GM10266 (cell line): ENCODE data around the gene SVBP.

Source experiments
- DNase-seq: peaks from one replicate; pipeline ENCODE4 v3.0.0; 2012; ENCODE audit errors: extremely low spot score
- TF ChIP-seq, protein P1 (sequence below): IDR thresholded peaks from 2 replicates; pipeline ENCODE4 v1.5.1; 2012; ENCODE audit warnings: mild to moderate bottlenecking, low read depth; ENCODE audit not compliant: control insufficient read depth, insufficient read depth; ENCODE audit errors: missing control alignments

Gene SVBP

DNA sequence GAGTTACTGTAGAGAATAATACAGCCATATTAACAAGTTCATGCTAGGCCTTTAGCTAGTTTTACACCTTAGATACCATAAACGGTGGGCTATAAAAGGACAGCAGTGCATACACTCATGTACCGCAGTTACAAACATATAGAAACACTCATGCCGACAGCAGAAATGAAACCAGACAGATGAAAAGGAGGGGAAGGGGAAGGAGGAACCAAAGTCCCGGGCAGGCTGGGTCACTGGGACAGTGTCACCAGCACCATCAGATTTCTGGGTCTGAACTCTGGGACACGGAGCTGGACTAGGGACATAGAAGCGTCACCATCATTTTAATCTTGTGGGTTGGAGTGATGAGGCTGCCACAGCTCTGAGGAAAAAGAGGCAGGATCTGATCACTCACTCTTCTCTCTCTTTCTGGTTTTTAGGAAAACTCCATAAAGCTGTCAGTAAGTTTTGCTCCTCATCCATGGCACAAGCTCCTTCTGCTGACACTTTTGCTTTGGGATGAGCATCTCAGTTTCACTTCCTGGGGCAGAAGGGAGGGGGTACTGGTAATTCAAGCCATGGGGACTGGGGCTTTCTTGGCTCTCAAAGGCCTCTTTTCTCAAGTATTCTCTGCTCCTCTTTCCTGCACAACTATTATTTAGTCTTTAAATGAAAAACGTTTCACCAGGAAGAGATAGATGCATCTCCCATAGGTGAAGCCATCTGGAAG lies 21.4 kb upstream of the SVBP start:
- TF ChIP-seq, protein P1, sequence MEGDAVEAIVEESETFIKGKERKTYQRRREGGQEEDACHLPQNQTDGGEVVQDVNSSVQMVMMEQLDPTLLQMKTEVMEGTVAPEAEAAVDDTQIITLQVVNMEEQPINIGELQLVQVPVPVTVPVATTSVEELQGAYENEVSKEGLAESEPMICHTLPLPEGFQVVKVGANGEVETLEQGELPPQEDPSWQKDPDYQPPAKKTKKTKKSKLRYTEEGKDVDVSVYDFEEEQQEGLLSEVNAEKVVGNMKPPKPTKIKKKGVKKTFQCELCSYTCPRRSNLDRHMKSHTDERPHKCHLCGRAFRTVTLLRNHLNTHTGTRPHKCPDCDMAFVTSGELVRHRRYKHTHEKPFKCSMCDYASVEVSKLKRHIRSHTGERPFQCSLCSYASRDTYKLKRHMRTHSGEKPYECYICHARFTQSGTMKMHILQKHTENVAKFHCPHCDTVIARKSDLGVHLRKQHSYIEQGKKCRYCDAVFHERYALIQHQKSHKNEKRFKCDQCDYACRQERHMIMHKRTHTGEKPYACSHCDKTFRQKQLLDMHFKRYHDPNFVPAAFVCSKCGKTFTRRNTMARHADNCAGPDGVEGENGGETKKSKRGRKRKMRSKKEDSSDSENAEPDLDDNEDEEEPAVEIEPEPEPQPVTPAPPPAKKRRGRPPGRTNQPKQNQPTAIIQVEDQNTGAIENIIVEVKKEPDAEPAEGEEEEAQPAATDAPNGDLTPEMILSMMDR: no peak
- no peak for DNase-seq

DNA sequence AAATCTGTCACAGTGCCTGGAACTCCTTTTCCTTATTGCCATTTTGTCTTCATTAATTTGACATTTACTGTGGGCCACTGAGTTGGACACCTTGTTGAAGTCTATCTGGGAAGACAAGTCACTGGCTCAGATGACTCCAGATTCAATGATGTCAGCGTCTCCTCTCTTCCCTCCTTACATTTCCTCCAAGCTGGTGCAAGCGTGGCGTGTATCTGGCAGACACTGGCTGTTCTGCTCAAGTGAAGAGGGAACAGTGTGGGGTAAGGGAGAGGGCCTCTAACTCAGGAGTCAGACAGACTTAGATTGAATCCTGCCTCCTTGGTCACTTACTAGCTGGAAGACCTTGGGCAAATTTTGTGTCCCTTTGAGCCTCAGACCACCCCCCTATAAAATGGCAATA lies 20.5 kb upstream of the SVBP start:
- no peak for DNase-seq

DNA sequence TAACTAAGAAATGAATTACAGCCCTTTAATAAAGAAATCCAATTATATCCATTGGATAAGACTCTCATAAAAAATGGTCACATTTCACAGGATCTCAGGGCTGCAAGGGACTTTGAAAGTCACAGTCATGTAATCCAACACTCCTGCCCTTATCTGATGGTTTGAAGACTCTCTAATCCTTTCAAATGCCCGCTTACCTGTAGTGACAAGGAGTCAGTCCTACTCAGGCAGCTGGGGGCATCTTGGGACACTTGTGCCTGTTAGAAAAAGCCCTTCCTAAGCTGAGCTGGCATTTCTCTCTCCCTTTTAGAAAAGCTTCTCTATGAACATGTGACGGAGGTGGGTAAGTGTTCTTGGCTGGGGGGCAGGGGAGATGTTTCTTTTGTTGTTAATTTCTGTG lies 18.2 kb upstream of the SVBP start:
- DNase-seq: no peak
- TF ChIP-seq, protein P1: no peak

More for the DNA sequence above, 20.5 kb upstream of the SVBP start:
- TF ChIP-seq, protein P1: no peak

DNA sequence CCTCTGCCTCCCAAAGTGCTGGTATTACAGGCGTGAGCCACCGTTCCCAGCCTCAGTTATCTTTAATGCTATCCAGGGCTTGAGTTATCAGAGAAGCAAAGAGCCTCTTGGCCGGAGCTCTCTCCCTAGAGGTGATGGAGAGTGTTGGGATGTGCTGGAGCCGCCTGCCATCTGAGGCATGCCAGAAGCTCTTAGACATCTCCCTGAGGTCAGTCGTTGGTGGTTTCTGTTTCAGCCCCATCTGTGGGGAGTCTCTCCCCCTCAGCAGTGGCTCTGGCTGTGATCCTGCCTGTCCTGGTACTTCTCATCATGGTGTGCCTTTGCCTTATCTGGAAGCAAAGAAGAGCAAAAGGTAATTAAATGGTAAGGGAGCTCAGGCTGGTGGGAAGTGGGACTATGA lies 17.6 kb upstream of the SVBP start:
- DNase-seq: no peak
- TF ChIP-seq, protein P1: no peak

DNA sequence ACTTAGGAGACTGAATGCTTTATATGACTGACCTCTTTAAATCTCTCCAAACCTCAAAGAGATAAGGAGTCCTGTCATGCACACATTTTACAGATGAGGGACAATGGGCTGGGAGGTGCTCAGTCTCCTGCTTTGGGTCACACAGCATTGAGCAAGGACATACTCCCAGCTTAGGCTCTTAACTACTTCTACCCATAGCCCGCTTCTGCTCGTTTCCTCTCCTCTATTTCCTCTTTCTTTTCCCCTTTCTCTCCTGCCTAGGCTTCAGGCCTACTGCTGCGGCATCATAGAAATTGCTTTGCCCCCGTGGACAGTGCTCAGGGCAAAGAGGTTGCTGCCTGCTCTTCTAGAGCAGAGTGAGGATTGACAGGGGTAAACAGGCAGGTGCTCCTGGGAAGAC lies 16.8 kb upstream of the SVBP start:
- DNase-seq: no peak
- TF ChIP-seq, protein P1: no peak

DNA sequence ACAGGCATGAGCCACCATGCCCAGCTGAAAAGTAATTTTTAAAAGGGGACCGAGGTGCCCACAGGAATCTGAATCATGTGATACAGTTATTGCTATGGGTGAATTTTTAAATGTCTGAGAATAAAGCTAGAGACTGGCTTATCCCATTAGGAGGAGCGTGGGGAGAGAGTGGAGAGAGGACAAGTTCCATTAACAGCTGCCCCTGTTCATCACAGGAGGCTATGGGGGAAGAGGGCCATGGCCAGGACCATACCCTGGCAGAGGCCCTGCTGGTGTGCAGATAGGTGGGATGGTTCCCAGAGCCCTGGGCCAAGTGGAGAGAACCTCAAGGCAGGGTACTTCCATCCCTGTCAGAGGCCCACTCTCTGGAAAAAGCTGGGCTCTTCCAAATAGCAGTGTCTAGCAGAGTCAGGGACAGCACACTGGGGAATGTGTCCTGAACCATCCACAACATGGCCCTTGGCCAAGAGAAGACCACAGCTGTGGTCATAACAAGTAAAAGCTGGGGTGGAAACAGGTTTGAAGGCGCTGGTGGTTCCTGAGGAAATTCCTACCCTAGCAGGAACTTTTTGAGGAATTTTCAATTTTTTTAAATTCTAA lies 15.5 kb upstream of the SVBP start:
- no peak for DNase-seq
- TF ChIP-seq, protein P1: no peak

DNA sequence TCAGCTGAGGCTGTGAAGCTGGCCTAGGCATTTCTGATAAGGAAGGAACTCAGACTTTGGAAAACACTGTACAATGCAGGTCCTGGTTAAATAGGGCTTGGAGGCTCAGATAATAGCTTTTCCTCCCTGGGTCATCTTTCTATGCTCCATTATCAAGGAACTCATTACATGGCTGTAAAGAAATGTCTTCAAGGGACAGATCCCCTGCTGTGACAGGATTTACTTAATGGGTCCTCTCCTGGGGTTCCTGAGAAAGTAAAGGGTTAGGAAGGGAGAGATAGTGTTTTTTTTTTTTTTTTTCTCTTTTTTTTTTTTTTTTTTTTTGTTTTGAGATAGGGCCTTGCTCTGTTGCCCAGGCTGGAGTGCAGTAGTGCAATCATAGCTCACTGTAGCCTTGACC lies 14.1 kb upstream of the SVBP start:
- TF ChIP-seq, protein P1: no peak
- no peak for DNase-seq
